CD4-positive, alpha-beta memory T cell (primary cell): ENCODE measurements around the gene SEPTIN1. TPM values are rescaled to one million over a fixed set of nuclear protein-coding genes. Genes with fewer than 3 reads are reported as not detected.

Experiments
- CTCF ChIA-PET: fragments of 350-600 bp; sonication (Branson Sonifier 250); formaldehyde crosslinking; loops from one replicate; lab custom pipeline; 2021; ENCODE audit warnings: inconsistent platforms; ENCODE audit not compliant: partially characterized antibody; lab: Charles Lee
- POLR2A ChIA-PET: fragments of 350-600 bp; sonication (Branson Sonifier 250); formaldehyde crosslinking; loops from one replicate; lab custom pipeline; 2021; ENCODE audit not compliant: partially characterized antibody; lab: Charles Lee
- DNase-seq, 5 donors: peaks; one replicate each; pipeline versions ENCODE4 v3.0.0 to v3.0.0-alpha.2; 2020 to 2022; ENCODE audit warnings: mixed read lengths in 1 of 5
- H3K27ac ChIP-seq: one replicate; pipeline ENCODE4 v1.7.0; 2013; ENCODE audit warnings: low read depth, low read length
- H3K27me3 ChIP-seq: 2 replicates; pipeline ENCODE4 v1.7.0; 2013; ENCODE audit warnings: mild to moderate bottlenecking, low read length, moderate library complexity; ENCODE audit not compliant: insufficient read depth
- H3K36me3 ChIP-seq: 2 replicates; pipeline ENCODE4 v1.7.0; 2013; ENCODE audit warnings: mild to moderate bottlenecking, low read length, moderate library complexity; ENCODE audit not compliant: insufficient read depth
- H3K4me1 ChIP-seq: 2 replicates; pipeline ENCODE4 v1.7.0; 2013; ENCODE audit warnings: mild to moderate bottlenecking, low read length, moderate library complexity; ENCODE audit not compliant: insufficient read depth
- H3K4me3 ChIP-seq, 2 donors: one replicate each; pipeline ENCODE4 v1.7.0; 2013; ENCODE audit warnings: low read length in 2 of 2, mild to moderate bottlenecking in 1 of 2
- H3K9me3 ChIP-seq, 2 donors: one replicate each; pipeline ENCODE4 v1.7.0; 2013; ENCODE audit warnings: low read length in 2 of 2, control low read depth in 1 of 2; ENCODE audit not compliant: control insufficient read depth in 1 of 2
- H3K27ac Mint-ChIP-seq, 7 donors: one replicate each; pipeline ENCODE4 v1.8.0; 2020 to 2021; ENCODE audit warnings: mixed read lengths in 7 of 7, mild to moderate bottlenecking in 6 of 7, inconsistent platforms in 3 of 7, moderate library complexity in 3 of 7
- H3K27me3 Mint-ChIP-seq, 2 donors: one replicate each; pipeline ENCODE4 v1.8.0; 2020 to 2021; ENCODE audit warnings: mixed read lengths in 2 of 2
- H3K36me3 Mint-ChIP-seq, 2 donors: one replicate each; pipeline ENCODE4 v1.8.0; 2020 to 2021; ENCODE audit warnings: mixed read lengths in 2 of 2, inconsistent platforms in 1 of 2, mild to moderate bottlenecking in 1 of 2
- H3K4me1 Mint-ChIP-seq, 4 donors: one replicate each; pipeline ENCODE4 v1.8.0; 2020 to 2021; ENCODE audit warnings: mixed read lengths in 4 of 4, mild to moderate bottlenecking in 1 of 4
- H3K4me3 Mint-ChIP-seq, 8 donors: one replicate each; pipeline ENCODE4 v1.8.0; 2020 to 2021; ENCODE audit warnings: mixed read lengths in 8 of 8, mild to moderate bottlenecking in 7 of 8, moderate library complexity in 6 of 8, inconsistent platforms in 3 of 8
- H3K9me3 Mint-ChIP-seq, 8 donors: one replicate each; pipeline ENCODE4 v1.8.0; 2020 to 2021; ENCODE audit warnings: mixed read lengths in 8 of 8, mild to moderate bottlenecking in 5 of 8, inconsistent platforms in 3 of 8, moderate library complexity in 1 of 8
- intact Hi-C: fragments of 100-400 bp; cut with micrococcal nuclease; formaldehyde crosslinking; loops from one replicate; pipeline ENCODE4 v1.15.1; 2023
- polyA plus RNA-seq, 2 donors: library from polyadenylated mRNA; unstranded; fragments of 300-500 nt; fragmentation: Illumina TruSeq; gene quantifications; one replicate each; pipeline ENCODE4 v1.2.3, GENCODE V29; 2021
- total RNA-seq, 2 experiments: library from RNA; stranded (reverse); gene quantifications; one replicate each; pipeline ENCODE4 v1.2.3, GENCODE V29; 2021

SEPTIN1 gene
- total and polyA plus RNA-seq, 4 experiments from 2014 or later = 198 to 212 (median 208) TPM

GRCh38 chr16:30355954-30356308 lies 26.4 kb downstream of the SEPTIN1 start:
- Histone ChIP-seq H3K27ac (peak overlapping the region; percentile 95), H3K4me3 (peak overlapping the region; percentile 94 to 98), H3K9me3 (no peaks in the 10 kb centered on the region), H3K27me3 (no peaks in the 10 kb centered on the region), H3K36me3 (peaks cover 48% of the 10 kb centered on the region), H3K4me1 (peaks cover 32% of the 10 kb centered on the region)
- ChIA-PET POLR2A (interaction anchor here (1.5 to 7.2 kb wide), 10 partner anchors 9 to 291 kb away, joined by 3 to 59 read pairs (median 9); partner anchors contain the start of genes ALDOA, DCTPP1, SEPTIN1 and TBC1D10B), CTCF (interaction anchor here (3.0 kb wide), 2 partner anchors 15 to 53 kb away, joined by 7 to 13 read pairs; no protein-coding TSS in a partner anchor)
- Mint-ChIP-seq H3K27me3 (no peaks in the 10 kb centered on the region), H3K4me1 (peaks cover 13 to 42% (median 24%) of the 10 kb centered on the region in 4 donors), H3K4me3 (peak overlapping the region; percentile 90 to 98 (median 96)), H3K36me3 (peaks cover 16 to 69% of the 10 kb centered on the region in 2 donors), H3K27ac (peak overlapping the region; percentile 96 to 99 (median 98)), H3K9me3 (no peaks in the 10 kb centered on the region)
- intact Hi-C loops = loop anchor here (1.0 to 2.0 kb wide), 4 partner anchors 14 to 39 kb away; partner anchors contain the start of genes TBC1D10B and ZNF48
- no peak for DNase-seq

GRCh38 chr16:30355144-30355953 lies 27.0 kb downstream of the SEPTIN1 start, which contains the start of gene CD2BP2:
Gene CD2BP2 (minus strand): TSS chr16:30355308. CDS start chr16:30354681, 627 bp downstream.
- peak; percentile 84 to 87 (median 86) for DNase-seq
- Histone ChIP-seq H3K9me3 (no peaks in the 10 kb centered on the region), H3K27me3 (no peaks in the 10 kb centered on the region), H3K27ac (peak within 1 kb of the TSS; percentile 95), H3K36me3 (peaks cover 49% of the 10 kb centered on the region), H3K4me1 (peaks cover 32% of the 10 kb centered on the region), H3K4me3 (peak within 1 kb of the TSS; percentile 94 to 98)
- H3K36me3 Mint-ChIP-seq = peaks cover 18 to 71% of the 10 kb centered on the region in 2 donors
- POLR2A ChIA-PET = interaction anchor here (0.8 to 7.2 kb wide), 12 partner anchors 8 to 291 kb away, joined by 3 to 59 read pairs (median 9); partner anchors contain the start of genes ALDOA, DCTPP1, SEPTIN1 and TBC1D10B
- H3K4me3 Mint-ChIP-seq = peak within 1 kb of the TSS; percentile 90 to 98 (median 96)
- no peaks in the 10 kb centered on the region for H3K27me3 Mint-ChIP-seq
- peak within 1 kb of the TSS; percentile 96 to 99 (median 98) for H3K27ac Mint-ChIP-seq
- H3K4me1 Mint-ChIP-seq = peaks cover 13 to 46% (median 26%) of the 10 kb centered on the region in 4 donors
- CTCF ChIA-PET = interaction anchor here (0.8 to 3.0 kb wide), 2 partner anchors 10 to 16 kb away, joined by 3 to 7 read pairs; no protein-coding TSS in a partner anchor
- H3K9me3 Mint-ChIP-seq = no peaks in the 10 kb centered on the region
- intact Hi-C loops = loop anchor here (1.0 to 2.0 kb wide), 4 partner anchors 15 to 40 kb away; partner anchors contain the start of genes TBC1D10B and ZNF48

GRCh38 chr16:30354423-30355143 lies 27.8 kb downstream of the SEPTIN1 start:
- Histone ChIP-seq H3K36me3 (peaks cover 45% of the 10 kb centered on the region), H3K4me3 (peak overlapping the region; percentile 94 to 98), H3K4me1 (peaks cover 32% of the 10 kb centered on the region), H3K27me3 (no peaks in the 10 kb centered on the region), H3K9me3 (no peaks in the 10 kb centered on the region), H3K27ac (peak overlapping the region; percentile 95)
- Mint-ChIP-seq H3K27me3 (no peaks in the 10 kb centered on the region), H3K27ac (peak overlapping the region; percentile 96 to 99 (median 98)), H3K4me3 (peak overlapping the region; percentile 90 to 98 (median 96)), H3K36me3 (peaks cover 18 to 72% of the 10 kb centered on the region in 2 donors), H3K4me1 (peaks cover 15 to 47% (median 27%) of the 10 kb centered on the region in 4 donors), H3K9me3 (no peaks in the 10 kb centered on the region)
- DNase-seq = peak in 1 of 5 donors; percentile 50
- intact Hi-C loops = loop anchor here (1.0 to 2.0 kb wide), 4 partner anchors 16 to 41 kb away; partner anchors contain the start of genes TBC1D10B and ZNF48
- ChIA-PET CTCF (interaction anchor here (0.8 to 3.0 kb wide), 3 partner anchors 10 to 55 kb away, joined by 3 to 8 read pairs (median 7); no protein-coding TSS in a partner anchor), POLR2A (interaction anchor here (0.8 to 7.2 kb wide), 11 partner anchors 8 to 278 kb away, joined by 3 to 59 read pairs (median 11); partner anchors contain the start of genes DCTPP1, SEPTIN1, TBC1D10B and ZNF48)

GRCh38 chr16:30353438-30354129 lies 28.8 kb downstream of the SEPTIN1 start:
- Mint-ChIP-seq H3K27me3 (no peaks in the 10 kb centered on the region), H3K4me3 (peak overlapping the region; percentile 90 to 98 (median 96)), H3K27ac (peak overlapping the region in 6 of 7 donors; percentile 41 to 99 (median 62)), H3K9me3 (no peaks in the 10 kb centered on the region), H3K36me3 (peaks cover 18 to 70% of the 10 kb centered on the region in 2 donors), H3K4me1 (peaks cover 15 to 47% (median 27%) of the 10 kb centered on the region in 4 donors)
- Histone ChIP-seq H3K4me3 (peak overlapping the region in 1 of 2 donors; percentile 98), H3K36me3 (peaks cover 37% of the 10 kb centered on the region), H3K27ac (peak overlapping the region; percentile 95), H3K27me3 (no peaks in the 10 kb centered on the region), H3K9me3 (no peaks in the 10 kb centered on the region), H3K4me1 (peaks cover 32% of the 10 kb centered on the region)
- no peak for DNase-seq
- POLR2A ChIA-PET = interaction anchor here (1.9 to 7.2 kb wide), 8 partner anchors 12 to 76 kb away, joined by 7 to 59 read pairs (median 19); partner anchors contain the start of genes DCTPP1, SEPTIN1, TBC1D10B and ZNF48
- intact Hi-C loops = loop anchor here (2.0 kb wide), 2 partner anchors 19 to 25 kb away; no protein-coding TSS in a partner anchor
- CTCF ChIA-PET = interaction anchor here (1.5 to 3.0 kb wide), 2 partner anchors 17 to 56 kb away, joined by 7 to 8 read pairs; no protein-coding TSS in a partner anchor

- DNase-seq = no peak
- Mint-ChIP-seq H3K9me3 (no peaks in the 10 kb centered on the region), H3K4me3 (peak overlapping the region in 5 of 8 donors; percentile 30 to 52 (median 51)), H3K4me1 (peaks cover 15 to 47% (median 27%) of the 10 kb centered on the region in 4 donors), H3K27ac (peak overlapping the region in 4 of 7 donors; percentile 10 to 63 (median 24)), H3K27me3 (no peaks in the 10 kb centered on the region), H3K36me3 (peaks cover 18 to 68% of the 10 kb centered on the region in 2 donors)
- no peaks in the 10 kb centered on the region for H3K9me3 ChIP-seq
- H3K36me3 ChIP-seq = peaks cover 33% of the 10 kb centered on the region
- no peaks in the 10 kb centered on the region for H3K27me3 ChIP-seq
- POLR2A ChIA-PET = interaction anchor here (2.6 to 7.2 kb wide), 3 partner anchors 25 to 43 kb away, joined by 11 to 47 read pairs (median 28); partner anchors contain the start of genes SEPTIN1 and ZNF48
- H3K4me3 ChIP-seq = no peak overlapping the region
- H3K27ac ChIP-seq = no peak overlapping the region
- CTCF ChIA-PET = interaction anchor here (3.0 kb wide), 1 partner anchor 18 kb away, joined by 7 read pairs; no protein-coding TSS in a partner anchor
- intact Hi-C loops = no loop called here
- H3K4me1 ChIP-seq = peaks cover 32% of the 10 kb centered on the region
Measured at GRCh38 chr16:30352488-30353401, 29.6 kb downstream of the SEPTIN1 start.
